RWPE1 (cell line): Measurements from ENCODE around the gene CUX1.

Source experiments
- CTCF ChIA-PET: fragments of 350-600 bp; sonication (Branson Sonifier 250); formaldehyde crosslinking; extraction: SDS; loops from one replicate; lab custom pipeline; 2021; lab: Yijun Ruan, JAX
- POLR2A ChIA-PET: fragments of 400-600 bp; formaldehyde crosslinking; extraction: SDS; loops from one replicate; lab custom pipeline; 2020; ENCODE audit warnings: antibody characterized with exemption; ENCODE audit not compliant: low non-redundant PET; lab: Yijun Ruan, JAX
- DNase-seq: peaks from one replicate; pipeline ENCODE4 v3.0.0; 2012; ENCODE audit warnings: low spot score
- H3K27ac ChIP-seq: fragments of 450-650 bp; 2 replicates; pipeline ENCODE4 v1.5.1; 2017
- CTCF ChIP-seq: fragments of 450-650 bp; conservative IDR thresholded peaks from 2 replicates; pipeline ENCODE4 v1.5.1; 2017; ENCODE audit warnings: low read depth, mild to moderate bottlenecking

The CUX1 gene

GRCh38 chr7:102196028-102196427 is 378.6 kb downstream of the CUX1 start:
- no peak for DNase-seq
- H3K27ac ChIP-seq: no peak overlapping the region
- CTCF ChIA-PET: no interaction called here
- POLR2A ChIA-PET: interaction anchor here (0.6 kb wide), 1 partner anchor 20 kb away, joined by 5 read pairs; no protein-coding TSS in a partner anchor
- no peak for TF ChIP-seq CTCF

GRCh38 chr7:102197161-102197560 is 379.7 kb downstream of the CUX1 start:
- DNase-seq: no peak
- no peak overlapping the region for H3K27ac ChIP-seq
- ChIA-PET CTCF (interaction anchor here (0.6 kb wide), 1 partner anchor 9 kb away, joined by 3 read pairs; no protein-coding TSS in a partner anchor), POLR2A (no interaction called here)
- no peak for TF ChIP-seq CTCF

GRCh38 chr7:102197599-102197998 is 380.2 kb downstream of the CUX1 start:
- POLR2A ChIA-PET: no interaction called here
- no peak for DNase-seq
- no peak for TF ChIP-seq CTCF
- CTCF ChIA-PET: interaction anchor here (1.0 kb wide), 1 partner anchor 39 kb away, joined by 3 read pairs; no protein-coding TSS in a partner anchor
- H3K27ac ChIP-seq: no peak overlapping the region

GRCh38 chr7:102198417-102198956 is 381.1 kb downstream of the CUX1 start:
- CTCF ChIA-PET: interaction anchor here (1.0 kb wide), 1 partner anchor 38 kb away, joined by 3 read pairs; no protein-coding TSS in a partner anchor

GRCh38 chr7:102201576-102201975 is 384.1 kb downstream of the CUX1 start:
- POLR2A ChIA-PET: no interaction called here
- no peak for DNase-seq
- TF ChIP-seq CTCF: no peak
- no peak overlapping the region for H3K27ac ChIP-seq
- CTCF ChIA-PET: no interaction called here

More at GRCh38 chr7:102198417-102198956, 381.1 kb downstream of the CUX1 start:
- no peak for DNase-seq
- TF ChIP-seq CTCF: no peak
- no peak overlapping the region; the same call in 1 of the 2 replicates for H3K27ac ChIP-seq
- POLR2A ChIA-PET: no interaction called here

GRCh38 chr7:102202556-102202955 is 385.1 kb downstream of the CUX1 start:
- TF ChIP-seq CTCF: no peak
- ChIA-PET POLR2A (no interaction called here), CTCF (no interaction called here)
- no peak overlapping the region for H3K27ac ChIP-seq
- no peak for DNase-seq
